ENCODE measurements around the gene GPX3. TPM values are rescaled to one million over a fixed set of nuclear protein-coding genes. Genes with fewer than 3 reads are reported as not detected.

GPX3 gene
- total and polyA plus RNA-seq, 9 of the 15 experiments (the other 6 are each of a cell fraction or from before 2014, with no cell fraction given) = 0.25 to 0.86 TPM; not detected in 7

GRCh38 chr5:151012862-151013261 is 7.5 kb upstream of the GPX3 start:
- H3K9me3 ChIP-seq (replicated peaks; ENCODE audit: control insufficient read depth, insufficient read depth, low read depth, low read length) = no peaks in the 10 kb centered on the region
- H4K20me1 ChIP-seq (replicated peaks; ENCODE audit: control insufficient read depth, insufficient read depth, low read length) = no peaks in the 10 kb centered on the region
- H3K4me2 ChIP-seq (ENCODE audit: insufficient read depth, low read length) = no peak overlapping the region
- H3K9ac ChIP-seq (ENCODE audit: insufficient read depth in 1 of 2, low read depth in 2 of 2, low read length in 2 of 2) = no peak overlapping the region
- no peaks in the 10 kb centered on the region for H3K36me3 ChIP-seq (ENCODE audit: control insufficient read depth, insufficient read depth, low read length)
- ChIA-PET POLR2A (interaction anchor here (0.6 to 1.0 kb wide), 2 partner anchors 11 to 192 kb away, joined by 3 read pairs; no protein-coding TSS in a partner anchor), CTCF (ENCODE audit: low intra/inter-chr PET ratio) (no interaction called here)
- no peaks in the 10 kb centered on the region for H3K79me2 ChIP-seq (ENCODE audit: control insufficient read depth, insufficient read depth, low read length)
- in situ Hi-C loops (cut with MboI) (no loop called here), intact Hi-C loops (cut with micrococcal nuclease) (no loop called here)
- no peak overlapping the region for H3K27ac ChIP-seq (ENCODE audit: extremely low read depth, low read depth, low read length)
- H3K4me1 ChIP-seq (replicated peaks in 1 of 2; ENCODE audit: control insufficient read depth in 2 of 2, insufficient read depth in 2 of 2, low read length in 2 of 2) = peaks cover 7 to 48% of the 10 kb centered on the region in 2 experiments; a peak in 4 of 5 replicates
- no peak for DNase-seq (ENCODE audit: extremely low read depth in 1 of 4, low spot score in 3 of 4)
- no peak for ATAC-seq
- BruUV-seq (replicated peaks) = no TSS peak
- no peaks in the 10 kb centered on the region for H3K27me3 ChIP-seq (ENCODE audit: control insufficient read depth in 2 of 2, insufficient read depth in 2 of 2, low read length in 2 of 2)
- H3K9me1 ChIP-seq (ENCODE audit: control insufficient read depth, insufficient read depth, low read length) = no peaks in the 10 kb centered on the region
- FAIRE-seq = no peak
- 76% methylated on average over 6 of the region's 6 CpGs for WGBS (ENCODE audit: insufficient coverage, low coverage, missing lambda C conversion rate)
- H2AFZ ChIP-seq (ENCODE audit: low read depth, low read length) = no peak overlapping the region
- H3K4me3 ChIP-seq = no peak overlapping the region
- TF ChIP-seq SNIP1 (IDR thresholded peaks at IDR 0.05; ENCODE audit: low read depth) (no peak), BRF1 (IDR thresholded peaks at IDR 0.05; ENCODE audit: borderline replicate concordance, extremely low read depth, insufficient read length) (no peak), MAX (CRISPR knock-in tag; IDR thresholded peaks at IDR 0.05) (no peak), NONO (IDR thresholded peaks at IDR 0.05; ENCODE audit: low read depth in 2 of 2, low read length in 1 of 2) (no peak), ZFPM2 (CRISPR knock-in tag; IDR thresholded peaks at IDR 0.05) (no peak), JUNB (CRISPR knock-in tag; conservative IDR thresholded peaks at IDR 0.05) (no peak), NFRKB (IDR thresholded peaks at IDR 0.05; ENCODE audit: low read depth) (no peak), ARNT (IDR thresholded peaks at IDR 0.05) (no peak), KLF16 (IDR thresholded peaks at IDR 0.05) (no peak), ATF4 (CRISPR knock-in tag; IDR thresholded peaks at IDR 0.05) (no peak), GMEB1 (CRISPR knock-in tag; IDR thresholded peaks at IDR 0.05) (no peak), ZNF282 (CRISPR knock-in tag; IDR thresholded peaks at IDR 0.05) (no peak), L3MBTL2 (IDR thresholded peaks at IDR 0.05) (no peak), EWSR1 (IDR thresholded peaks at IDR 0.05; ENCODE audit: borderline replicate concordance, low read depth, partially characterized antibody) (no peak), THAP12 (CRISPR knock-in tag; IDR thresholded peaks at IDR 0.05) (no peak), HES1 (IDR thresholded peaks at IDR 0.05; ENCODE audit: low read depth) (no peak), SRSF3 (IDR thresholded peaks at IDR 0.05; ENCODE audit: insufficient read depth, low read length) (no peak), MTA3 (IDR thresholded peaks at IDR 0.05; ENCODE audit: borderline replicate concordance) (no peak)

Measured in K562 (cell line).